Duodenal mucosa (tissue), 2 donors: ENCODE results near the gene EPO.
"Not testable (repeated sequence)": the region's sequence is repeated elsewhere in the genome, so short reads cannot be mapped to it uniquely, and the experiment has no call there.

Experiments used
- H3K27ac ChIP-seq: one replicate; pipeline ENCODE4 v1.7.0; 2013; ENCODE audit warnings: low read depth, low read length
- H3K27me3 ChIP-seq, 2 donors: one replicate each; pipeline ENCODE4 v1.7.0; 2013; ENCODE audit warnings: low read length in 2 of 2, control low read depth in 1 of 2; ENCODE audit not compliant: insufficient read depth in 2 of 2, control insufficient read depth in 1 of 2
- H3K36me3 ChIP-seq, 2 donors: one replicate each; pipeline ENCODE4 v1.7.0; 2013; ENCODE audit warnings: low read length in 2 of 2, control low read depth in 1 of 2; ENCODE audit not compliant: insufficient read depth in 2 of 2, control insufficient read depth in 1 of 2
- H3K4me1 ChIP-seq, 2 donors: one replicate each; pipeline ENCODE4 v1.7.0; 2013; ENCODE audit warnings: low read length in 2 of 2, control low read depth in 1 of 2; ENCODE audit not compliant: insufficient read depth in 2 of 2, control insufficient read depth in 1 of 2
- H3K4me3 ChIP-seq, 2 donors: one replicate each; pipeline ENCODE4 v1.7.0; 2013; ENCODE audit warnings: low read length in 2 of 2, low read depth in 1 of 2
- H3K9ac ChIP-seq, 2 donors: one replicate each; pipeline ENCODE4 v1.7.0; 2013; ENCODE audit warnings: low read length in 2 of 2, low read depth in 1 of 2
- H3K9me3 ChIP-seq, 2 donors: one replicate each; pipeline ENCODE4 v1.7.0; 2013; ENCODE audit warnings: low read length in 2 of 2, control low read depth in 1 of 2; ENCODE audit not compliant: control insufficient read depth in 1 of 2

The EPO gene

GRCh38 chr7:100736671-100737070, 16.4 kb downstream of the EPO start:
- Histone ChIP-seq H3K4me1 (no peaks in the 10 kb centered on the region), H3K36me3 (no peaks in the 10 kb centered on the region), H3K9me3 (no peaks in the 10 kb centered on the region), H3K9ac (no peak overlapping the region), H3K27ac (no peak overlapping the region), H3K4me3 (no peak overlapping the region), H3K27me3 (no peaks in the 10 kb centered on the region)

- Histone ChIP-seq H3K4me1 (no peaks in the 10 kb centered on the region), H3K9ac (no peak overlapping the region), H3K4me3 (no peak overlapping the region), H3K36me3 (no peaks in the 10 kb centered on the region), H3K27ac (no peak overlapping the region), H3K27me3 (no peaks in the 10 kb centered on the region), H3K9me3 (no peaks in the 10 kb centered on the region)
Observed at GRCh38 chr7:100739934-100740333, 19.7 kb downstream of the EPO start.

GRCh38 chr7:100744605-100745004, 24.3 kb downstream of the EPO start:
- no peaks in the 10 kb centered on the region for H3K27me3 ChIP-seq
- no peak overlapping the region for H3K9ac ChIP-seq
- no peaks in the 10 kb centered on the region for H3K9me3 ChIP-seq
- no peaks in the 10 kb centered on the region for H3K36me3 ChIP-seq
- no peak overlapping the region for H3K27ac ChIP-seq
- no peaks in the 10 kb centered on the region for H3K4me1 ChIP-seq
- H3K4me3 ChIP-seq = no peak overlapping the region

- Histone ChIP-seq H3K9ac (no peak overlapping the region), H3K4me1 (no peaks in the 10 kb centered on the region), H3K4me3 (peak overlapping the region in 1 of 2 donors; percentile 40), H3K27me3 (peaks cover 0 to under 1% of the 10 kb centered on the region in 2 donors), H3K27ac (no peak overlapping the region), H3K9me3 (no peaks in the 10 kb centered on the region), H3K36me3 (no peaks in the 10 kb centered on the region)
Observed at GRCh38 chr7:100745184-100745583, 24.9 kb downstream of the EPO start.

- H3K27me3 ChIP-seq = peaks cover 9 to 16% of the 10 kb centered on the region in 2 donors
- no peak overlapping the region for H3K4me3 ChIP-seq
- H3K4me1 ChIP-seq = no peaks in the 10 kb centered on the region
- no peaks in the 10 kb centered on the region for H3K36me3 ChIP-seq
- no peaks in the 10 kb centered on the region for H3K9me3 ChIP-seq
- H3K9ac ChIP-seq = no peak overlapping the region
- H3K27ac ChIP-seq = no peak overlapping the region
Observed at GRCh38 chr7:100752994-100753393, 32.7 kb downstream of the EPO start.

GRCh38 chr7:100753750-100754149, 33.5 kb downstream of the EPO start:
- no peak overlapping the region for H3K27ac ChIP-seq

GRCh38 chr7:100759357-100760171, 39.3 kb downstream of the EPO start:
- Histone ChIP-seq H3K9me3 (no peaks in the 10 kb centered on the region), H3K27ac (no peak overlapping the region), H3K4me3 (no peak overlapping the region), H3K27me3 (no peaks in the 10 kb centered on the region), H3K36me3 (no peaks in the 10 kb centered on the region), H3K9ac (no peak overlapping the region), H3K4me1 (peaks cover 5% of the 10 kb centered on the region in 2 donors)

More at GRCh38 chr7:100753750-100754149, 33.5 kb downstream of the EPO start:
- Histone ChIP-seq H3K4me3 (no peak overlapping the region), H3K4me1 (no peaks in the 10 kb centered on the region), H3K36me3 (no peaks in the 10 kb centered on the region), H3K27me3 (peaks cover 9 to 16% of the 10 kb centered on the region in 2 donors), H3K9ac (no peak overlapping the region), H3K9me3 (no peaks in the 10 kb centered on the region)

GRCh38 chr7:100762841-100763240, 42.6 kb downstream of the EPO start:
- not testable (repeated sequence) for H3K27me3 ChIP-seq, H3K9me3 ChIP-seq, H3K4me3 ChIP-seq, H3K9ac ChIP-seq, H3K36me3 ChIP-seq, H3K4me1 ChIP-seq, H3K27ac ChIP-seq

GRCh38 chr7:100763556-100764140, 43.4 kb downstream of the EPO start:
- Histone ChIP-seq H3K27ac (no peak overlapping the region), H3K27me3 (peaks cover 0 to 3% of the 10 kb centered on the region in 2 donors), H3K9ac (no peak overlapping the region), H3K4me3 (no peak overlapping the region), H3K36me3 (no peaks in the 10 kb centered on the region), H3K9me3 (no peaks in the 10 kb centered on the region), H3K4me1 (peaks cover 5% of the 10 kb centered on the region in 2 donors)

GRCh38 chr7:100764841-100765240, 44.6 kb downstream of the EPO start:
- peaks cover 0 to 3% of the 10 kb centered on the region in 2 donors for H3K27me3 ChIP-seq
- no peak overlapping the region for H3K4me3 ChIP-seq
- H3K9ac ChIP-seq = no peak overlapping the region
- H3K27ac ChIP-seq = no peak overlapping the region
- H3K4me1 ChIP-seq = no peaks in the 10 kb centered on the region
- H3K36me3 ChIP-seq = no peaks in the 10 kb centered on the region
- H3K9me3 ChIP-seq = no peaks in the 10 kb centered on the region
